GM21717 (cell line): ENCODE measurements around the gene ADSS2.
"Not testable (repeated sequence)": the region's sequence is repeated elsewhere in the genome, so short reads cannot be mapped to it uniquely, and the experiment has no call there.

Source experiments
- ATAC-seq: cut with Tn5 transposase; IDR thresholded peaks from one replicate; pipeline ENCODE4 v1.9.1; 2021; ENCODE audit warnings: mild to moderate bottlenecking, moderate library complexity; ENCODE audit not compliant: unreplicated experiment

ADSS2 gene

GRCh38 chr1:244400974-244401373, 50.7 kb downstream of the ADSS2 start:
- no peak for ATAC-seq

GRCh38 chr1:244397131-244397530, 54.6 kb downstream of the ADSS2 start:
- ATAC-seq, result no peak

- ATAC-seq, result no peak
These were observed 55.7 kb downstream of the ADSS2 start for GRCh38 chr1:244395965-244396364.

GRCh38 chr1:244394826-244395765, 56.6 kb downstream of the ADSS2 start:
- no peak for ATAC-seq

- ATAC-seq, result no peak
These were observed 57.4 kb downstream of the ADSS2 start for GRCh38 chr1:244394346-244394745.

GRCh38 chr1:244393604-244394176, 58.0 kb downstream of the ADSS2 start:
- ATAC-seq, result no peak

GRCh38 chr1:244391761-244392160, 59.9 kb downstream of the ADSS2 start:
- ATAC-seq, result no peak

GRCh38 chr1:244388961-244389360, 62.7 kb downstream of the ADSS2 start:
- ATAC-seq, result no peak

GRCh38 chr1:244387415-244387814, 64.3 kb downstream of the ADSS2 start:
- ATAC-seq, result no peak

GRCh38 chr1:244386595-244386994, 65.1 kb downstream of the ADSS2 start:
- ATAC-seq, result no peak

GRCh38 chr1:244384066-244384465, 67.6 kb downstream of the ADSS2 start:
- no peak for ATAC-seq

GRCh38 chr1:244383278-244383884, 68.3 kb downstream of the ADSS2 start:
- ATAC-seq, result no peak

- no peak for ATAC-seq
These were observed 69.7 kb downstream of the ADSS2 start for GRCh38 chr1:244381878-244382565.

GRCh38 chr1:244376126-244376525, 75.6 kb downstream of the ADSS2 start:
- no peak for ATAC-seq

GRCh38 chr1:244375051-244375450, 76.7 kb downstream of the ADSS2 start:
- ATAC-seq, result no peak

- ATAC-seq, result not testable (repeated sequence)
These were observed 77.2 kb downstream of the ADSS2 start for GRCh38 chr1:244374484-244374883.

- peak; percentile 84 for ATAC-seq
These were observed 80.2 kb downstream of the ADSS2 start for GRCh38 chr1:244371242-244372141.

GRCh38 chr1:244370060-244370637, 81.6 kb downstream of the ADSS2 start:
- ATAC-seq, result no peak

GRCh38 chr1:244369256-244370057, 82.3 kb downstream of the ADSS2 start:
- ATAC-seq, result no peak
